ENCODE results near the gene C9. TPM values are rescaled to one million over a fixed set of nuclear protein-coding genes. Genes with fewer than 3 reads are reported as not detected.

Gene C9
- total and polyA plus RNA-seq, 2 experiments from 2014 or later, result not detected

- H3K4me1 Mint-ChIP-seq, result no peaks in the 10 kb centered on the region
Measured at GRCh38 chr5:39294736-39295135, 69.6 kb downstream of the C9 start.

More at GRCh38 chr5:39294736-39295135, 69.6 kb downstream of the C9 start:
- Histone ChIP-seq H3K36me3 (ENCODE audit: insufficient read depth) (no peaks in the 10 kb centered on the region), H4K20me1 (replicated peaks; ENCODE audit: insufficient read depth) (no peaks in the 10 kb centered on the region), H3K9me2 (ENCODE audit: insufficient read depth) (no peaks in the 10 kb centered on the region), H3K27ac (ENCODE audit: low read depth) (no peak overlapping the region), H2AFZ (no peak overlapping the region), H3K79me2 (replicated peaks; ENCODE audit: insufficient read depth) (no peaks in the 10 kb centered on the region), H3K4me1 (ENCODE audit: insufficient read depth) (no peaks in the 10 kb centered on the region), H3K4me2 (no peak overlapping the region), H3K27me3 (ENCODE audit: insufficient read depth) (no peaks in the 10 kb centered on the region), H3F3A (replicated peaks; ENCODE audit: low read depth) (no peaks in the 10 kb centered on the region), H3K4me3 (no peak overlapping the region)
- no peak overlapping the region for H3K27ac Mint-ChIP-seq
- DNase-seq (ENCODE audit: low spot score), result no peak
- H3K4me3 Mint-ChIP-seq, result no peak overlapping the region
- H3K9me3 Mint-ChIP-seq, result peaks cover 4% of the 10 kb centered on the region; the same call in 1 of the 3 replicates
- ATAC-seq, result no peak
- H3K27me3 Mint-ChIP-seq (ENCODE audit: insufficient read depth, low read depth, poor library complexity), result peaks cover 3% of the 10 kb centered on the region
- no peak for TF ChIP-seq EZH2phosphoT487 (IDR thresholded peaks at IDR 0.05; ENCODE audit: unreplicated experiment)
- no peak for TF ChIP-seq REST (IDR thresholded peaks at IDR 0.05; ENCODE audit: unreplicated experiment)
- no peak for TF ChIP-seq CTCF (conservative IDR thresholded peaks at IDR 0.05; ENCODE audit: low read depth in 2 of 2)
- no peak for TF ChIP-seq EZH2 (IDR thresholded peaks at IDR 0.05; ENCODE audit: low read depth, unreplicated experiment)
- TF ChIP-seq ZNF462 (CRISPR knock-in tag; IDR thresholded peaks at IDR 0.05), result no peak
- TF ChIP-seq ETS1 (IDR thresholded peaks at IDR 0.05), result no peak
- TF ChIP-seq ZNF114 (CRISPR knock-in tag; IDR thresholded peaks at IDR 0.05), result no peak
- TF ChIP-seq POLR2AphosphoS5 (IDR thresholded peaks at IDR 0.05; ENCODE audit: low read depth), result no peak
- TF ChIP-seq CREB1 (CRISPR knock-in tag; IDR thresholded peaks at IDR 0.05; ENCODE audit: low read depth), result no peak
- no peak for TF ChIP-seq STAT1 (IDR thresholded peaks at IDR 0.05; ENCODE audit: unreplicated experiment)
- no peak for TF ChIP-seq NANOG (IDR thresholded peaks at IDR 0.05; ENCODE audit: borderline replicate concordance)
- TF ChIP-seq ZNF331 (CRISPR knock-in tag; IDR thresholded peaks at IDR 0.05; ENCODE audit: low read depth), result no peak
- TF ChIP-seq JUNB (IDR thresholded peaks at IDR 0.05; ENCODE audit: unreplicated experiment), result no peak
- no peaks in the 10 kb centered on the region; the same call in 2 of the 3 replicates for H3K36me3 Mint-ChIP-seq (ENCODE audit: low read depth)

Measured in GM23338 (cell line).